ENCODE measurements around the gene NPAS3.

NPAS3 gene

DNA sequence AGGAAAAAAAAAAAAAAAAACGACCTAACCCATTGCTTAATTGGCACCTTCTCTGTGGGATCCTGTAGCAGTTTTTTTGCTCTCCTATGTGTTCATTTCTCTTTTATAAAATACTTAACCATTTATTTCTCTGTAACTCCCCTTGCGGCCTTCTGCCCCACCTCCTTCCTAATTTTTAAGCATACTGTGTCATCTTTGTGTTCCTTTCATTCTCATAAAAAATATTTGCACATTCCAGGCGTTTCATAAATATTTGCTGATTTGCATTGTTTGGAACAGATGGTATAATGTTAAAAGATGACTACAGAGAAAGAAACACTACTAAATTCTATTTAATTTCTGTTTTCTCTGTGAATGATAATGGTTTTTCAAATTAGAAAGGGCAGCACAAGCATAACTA is 77.9 kb downstream of the NPAS3 start:
- no peak for DNase-seq (ENCODE audit: low read depth)

DNA sequence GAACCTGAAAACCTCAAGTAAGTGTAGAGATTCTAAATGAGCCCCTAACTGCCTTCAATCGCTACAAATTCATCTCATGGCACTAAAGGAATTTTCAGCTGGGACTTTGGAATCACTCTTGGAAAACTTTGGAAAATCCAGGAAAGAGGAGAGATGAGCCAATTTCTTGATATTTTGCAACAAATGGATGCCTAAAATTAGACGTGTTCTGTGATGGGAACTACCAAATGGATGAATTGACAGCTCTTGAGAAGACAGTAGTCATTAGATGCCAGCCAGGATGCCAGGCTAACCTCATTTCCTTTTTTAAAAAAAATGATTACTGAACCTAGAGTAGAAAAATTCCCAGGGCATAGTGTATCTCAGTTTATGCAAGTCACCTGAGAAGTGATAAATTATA is 78.3 kb downstream of the NPAS3 start:
- no peak for DNase-seq (ENCODE audit: low read depth)

DNA sequence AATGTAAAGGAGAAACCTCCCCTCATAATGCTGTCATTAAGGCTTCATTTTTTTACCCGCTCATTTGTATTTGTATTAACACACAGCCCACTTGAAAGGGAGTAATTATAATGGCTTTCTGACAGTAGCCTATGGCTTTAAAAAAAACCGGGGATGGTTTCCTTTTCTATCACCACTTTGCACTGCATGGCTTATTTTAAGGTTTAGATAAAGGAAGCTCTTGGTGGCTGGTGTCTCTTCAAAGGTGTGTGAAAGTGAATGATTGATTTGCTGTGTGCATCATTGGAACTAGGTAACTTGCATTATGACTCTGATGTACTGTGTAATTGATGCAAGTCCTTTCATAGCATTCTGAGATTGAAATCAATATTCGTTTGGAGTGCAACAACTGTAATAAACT is 80.7 kb downstream of the NPAS3 start:
- no peak for DNase-seq (ENCODE audit: low read depth)

DNA sequence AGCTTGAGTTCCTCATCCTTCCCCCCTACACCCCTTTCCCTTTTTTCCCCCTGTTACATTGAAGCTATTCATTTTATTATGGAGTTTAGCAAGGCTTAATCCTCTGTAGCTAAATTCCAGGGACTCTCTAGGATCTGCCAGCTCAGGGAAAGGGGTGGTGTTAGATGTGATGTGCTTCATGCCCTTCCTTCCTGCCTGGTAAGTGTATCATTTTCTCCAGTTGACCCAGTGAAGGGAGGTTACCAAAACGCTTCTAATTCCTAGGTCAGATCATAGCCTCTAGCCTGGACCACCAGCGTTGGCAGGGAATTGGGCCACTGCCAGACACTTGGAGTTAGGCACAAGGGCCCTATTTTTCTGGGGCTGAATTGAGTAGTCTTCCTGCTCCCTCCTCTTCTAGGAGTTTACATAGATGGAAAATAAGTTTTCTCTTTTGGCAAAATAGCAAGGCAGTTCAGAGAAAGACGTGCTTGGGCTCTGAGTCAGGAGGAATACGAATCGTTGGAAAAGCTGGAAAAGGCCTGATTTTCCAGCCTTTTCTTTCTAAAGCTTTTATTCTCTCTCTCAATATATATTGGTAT is 88.3 kb downstream of the NPAS3 start:
- no peak for DNase-seq (ENCODE audit: low read depth)

DNA sequence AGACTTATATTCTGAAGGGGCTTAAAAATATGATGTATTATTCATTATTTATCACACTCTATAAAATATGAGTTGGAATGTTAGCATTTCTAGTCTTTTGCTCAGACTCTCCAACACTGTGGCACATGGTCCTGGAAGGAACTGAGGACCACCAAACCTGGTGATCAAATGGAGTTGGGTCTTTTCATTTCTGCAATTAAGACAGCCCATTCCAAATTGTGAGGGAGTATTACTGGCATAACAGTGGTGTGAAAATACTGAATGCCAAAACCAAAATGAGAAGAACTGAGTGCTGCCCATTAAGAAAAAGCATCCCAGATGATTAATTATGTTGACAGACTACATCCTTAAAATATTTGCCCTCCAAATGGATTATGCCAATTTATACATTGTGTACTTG is 90.8 kb downstream of the NPAS3 start:
- DNase-seq (ENCODE audit: low read depth) = no peak

DNA sequence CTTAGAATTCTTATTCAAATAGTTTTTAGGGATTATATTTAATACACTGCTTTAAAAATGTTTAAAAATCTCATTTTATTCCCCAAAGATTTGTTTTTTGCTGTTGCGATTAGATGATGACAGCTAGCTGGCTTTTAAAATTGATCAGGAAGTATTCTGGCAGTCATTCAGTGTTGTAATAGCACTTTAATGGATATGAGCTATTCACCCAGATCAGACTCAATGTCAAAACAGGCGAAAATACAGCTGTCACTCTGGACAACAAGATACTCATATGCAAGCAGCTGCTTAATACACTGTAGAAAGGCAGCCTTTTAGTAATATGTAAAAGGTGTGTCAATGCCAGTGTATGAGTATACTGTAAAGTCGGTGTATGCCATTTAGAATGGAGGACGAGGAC is 91.7 kb downstream of the NPAS3 start:
- no peak for DNase-seq (ENCODE audit: low read depth)

DNA sequence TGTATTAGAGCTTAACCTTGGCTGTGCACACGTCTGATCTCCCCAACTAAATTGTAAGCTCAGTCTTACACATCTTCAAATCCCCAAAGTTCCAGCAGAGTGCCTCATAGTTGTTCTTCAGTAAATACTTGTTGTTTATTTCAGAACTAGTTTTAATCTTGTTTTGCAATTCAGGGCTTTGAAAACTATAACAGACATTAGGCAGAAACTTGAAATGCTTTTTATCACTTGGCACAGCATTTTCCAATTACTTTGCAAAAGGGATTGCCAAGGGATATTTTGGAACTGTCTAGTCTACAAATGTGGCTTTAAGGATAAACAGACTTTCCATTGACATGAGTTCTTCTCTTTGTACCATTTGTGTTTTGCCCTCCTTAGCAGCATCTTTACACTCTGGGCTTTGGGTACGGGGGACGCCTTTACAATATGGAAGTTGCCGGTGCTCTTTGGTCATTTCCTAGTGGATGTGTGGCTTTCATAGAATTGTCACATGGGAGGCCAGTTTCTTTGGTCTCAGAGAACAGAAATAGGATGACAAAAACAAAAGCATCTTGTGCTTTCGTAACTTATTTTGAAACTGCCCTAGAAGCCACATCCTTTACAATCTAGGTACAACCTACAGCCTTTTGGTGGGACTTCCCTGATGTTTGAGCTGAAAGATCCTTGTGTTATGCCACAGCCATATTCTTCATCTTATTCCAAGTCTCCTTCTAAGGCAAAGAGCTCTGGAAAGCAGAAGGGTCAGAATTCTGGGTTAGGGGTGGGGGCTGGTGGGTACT is 96.9 kb downstream of the NPAS3 start:
- DNase-seq (ENCODE audit: low read depth) = no peak

DNA sequence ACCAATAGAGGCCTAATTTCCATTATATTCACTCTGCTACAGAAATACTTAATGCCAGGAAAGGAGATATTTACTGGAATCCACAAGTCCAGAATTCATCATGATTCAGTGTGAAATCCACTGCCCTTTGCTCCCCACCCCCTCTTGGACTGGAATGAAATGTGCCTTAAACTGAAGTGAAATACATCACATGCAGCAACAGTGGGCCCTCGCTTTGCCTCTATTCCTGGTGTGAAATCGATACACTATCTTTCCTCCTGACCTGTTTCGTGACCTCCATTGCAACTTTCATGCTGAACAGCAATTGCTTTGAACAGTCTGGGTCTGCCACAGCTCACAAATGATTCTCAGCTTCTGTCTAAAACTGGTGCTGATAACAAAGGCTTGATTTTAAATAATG is 100.6 kb downstream of the NPAS3 start:
- no peak for DNase-seq (ENCODE audit: low read depth)

DNA sequence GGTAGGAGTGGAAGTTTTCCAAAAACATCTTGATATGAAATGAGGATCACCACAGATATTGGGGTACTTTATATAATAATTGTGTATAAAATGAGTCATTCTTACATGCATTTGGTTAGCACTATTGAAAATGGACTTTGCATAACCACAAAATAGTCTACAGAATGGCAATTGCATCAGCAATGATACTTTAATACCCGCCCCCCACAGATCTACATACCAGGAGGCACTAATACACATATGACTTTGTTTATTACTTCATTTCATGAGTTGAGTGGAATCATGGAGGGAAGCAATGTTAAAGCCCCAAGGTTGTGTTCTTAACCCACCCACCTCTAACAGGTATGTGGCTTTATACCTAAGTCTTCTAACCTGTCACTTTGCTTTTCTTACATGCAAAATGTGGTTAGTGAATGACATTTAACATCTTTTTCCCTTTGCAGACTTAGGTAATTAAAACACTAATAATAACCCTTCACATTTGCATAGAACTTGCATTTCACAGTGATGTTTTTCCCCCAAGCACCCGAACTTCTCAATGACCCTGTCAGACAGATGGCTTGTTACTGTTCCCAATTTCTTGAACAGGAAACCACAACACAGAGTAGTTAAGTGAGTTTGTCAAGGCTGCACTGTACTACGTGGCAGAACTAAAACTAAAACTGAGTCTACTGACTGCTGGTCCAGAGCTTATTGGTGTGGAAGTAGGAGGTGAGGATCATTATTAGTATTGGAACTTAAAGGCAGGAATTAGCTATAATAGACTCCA is 101.9 kb downstream of the NPAS3 start:
- DNase-seq (ENCODE audit: low read depth) = no peak

DNA sequence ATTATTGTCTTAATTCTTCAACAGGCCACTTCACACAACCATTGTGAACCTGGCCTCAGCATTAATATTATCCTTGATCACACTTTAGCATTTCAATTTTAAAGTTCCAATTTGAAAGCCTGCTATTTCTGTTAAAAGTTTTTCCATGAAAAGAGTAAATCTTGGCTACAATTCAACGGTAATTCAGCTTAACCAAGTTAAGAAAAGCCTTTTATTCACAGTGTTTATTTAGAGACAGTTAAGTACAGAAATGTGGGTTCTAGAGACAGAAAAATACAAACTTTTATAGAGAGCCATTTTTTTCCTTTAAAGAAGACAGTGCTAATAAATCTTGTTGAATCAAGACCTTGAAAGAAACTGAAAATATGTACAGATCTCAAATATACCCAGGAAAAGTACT is 103.9 kb downstream of the NPAS3 start:
- no peak for DNase-seq (ENCODE audit: low read depth)

DNA sequence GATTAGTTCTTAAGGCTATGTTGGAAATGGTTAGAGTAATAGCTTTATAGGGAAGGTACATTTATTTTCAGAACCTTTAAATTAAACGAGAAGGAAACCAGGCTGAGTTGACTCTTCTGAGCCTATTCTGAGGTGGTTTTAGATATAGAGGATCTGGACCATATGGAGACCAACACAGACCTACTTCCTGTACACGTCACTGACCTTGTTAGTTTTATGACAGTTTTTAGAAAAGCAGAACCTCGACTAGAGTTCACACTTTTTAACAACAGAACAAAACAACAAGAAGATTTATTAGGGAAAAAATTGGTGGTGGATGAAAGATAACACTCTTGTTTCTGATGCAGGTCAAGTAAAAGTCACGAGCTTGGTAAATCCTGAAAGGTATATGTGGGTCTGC is 107.1 kb downstream of the NPAS3 start:
- DNase-seq (ENCODE audit: low read depth) = no peak

DNA sequence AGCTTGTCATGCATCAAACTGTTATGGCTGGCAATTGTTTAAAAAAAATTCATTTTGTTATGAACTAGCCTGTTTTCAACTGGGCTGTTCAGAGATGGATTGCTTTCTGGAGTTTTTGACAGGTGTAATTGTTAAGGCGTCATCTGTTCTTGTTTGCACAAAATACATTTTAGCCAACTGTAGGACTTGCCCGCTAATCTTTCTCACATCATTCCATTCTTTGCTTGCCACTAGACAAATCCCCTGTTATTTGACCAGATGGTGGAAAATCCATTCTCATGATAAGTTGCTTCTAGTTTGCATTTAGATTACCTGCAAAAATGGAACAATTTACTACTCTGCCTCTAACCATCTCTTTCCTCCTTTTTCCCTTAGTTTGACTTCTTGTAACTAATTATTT is 114.3 kb downstream of the NPAS3 start:
- no peak for DNase-seq (ENCODE audit: low read depth)

DNA sequence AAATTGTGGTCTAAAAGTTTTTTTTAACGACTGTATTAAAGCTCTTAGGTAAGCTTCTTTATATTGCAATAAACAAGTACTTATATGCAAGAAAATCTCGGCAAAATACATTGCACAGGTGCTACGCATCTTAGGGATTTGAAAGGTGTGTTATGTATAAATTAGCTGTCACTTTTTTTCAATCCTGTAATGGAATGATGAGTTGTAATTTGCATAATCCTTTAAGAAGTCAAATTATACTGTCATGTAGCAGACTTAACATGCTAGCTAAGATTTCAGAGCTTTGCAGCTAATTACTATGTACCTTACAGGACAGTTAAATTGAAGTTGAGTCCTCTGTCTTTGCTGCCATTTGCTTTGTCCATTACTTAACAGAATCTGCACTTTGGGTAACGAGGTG is 117.5 kb downstream of the NPAS3 start:
- no peak for DNase-seq (ENCODE audit: low read depth)

DNA sequence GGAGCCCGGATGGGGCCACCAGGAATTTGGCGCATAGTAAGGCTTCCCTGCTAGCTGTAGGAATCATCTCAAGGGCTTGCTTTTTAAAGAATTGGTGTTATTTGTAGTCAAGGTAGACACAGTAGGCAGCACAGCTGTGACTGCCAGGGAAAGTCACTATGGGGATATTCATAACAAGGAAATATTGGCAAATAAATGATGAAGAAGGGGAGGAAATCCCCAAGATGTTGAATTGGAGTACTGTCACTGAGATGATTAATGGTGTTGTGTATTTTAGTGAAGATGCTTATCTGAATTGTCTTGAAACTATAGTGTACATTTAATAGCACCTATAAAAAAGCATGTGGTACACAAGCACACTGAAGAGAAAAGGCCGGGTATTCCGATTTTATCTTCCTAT is 118.9 kb downstream of the NPAS3 start:
- no peak for DNase-seq (ENCODE audit: low read depth)

DNA sequence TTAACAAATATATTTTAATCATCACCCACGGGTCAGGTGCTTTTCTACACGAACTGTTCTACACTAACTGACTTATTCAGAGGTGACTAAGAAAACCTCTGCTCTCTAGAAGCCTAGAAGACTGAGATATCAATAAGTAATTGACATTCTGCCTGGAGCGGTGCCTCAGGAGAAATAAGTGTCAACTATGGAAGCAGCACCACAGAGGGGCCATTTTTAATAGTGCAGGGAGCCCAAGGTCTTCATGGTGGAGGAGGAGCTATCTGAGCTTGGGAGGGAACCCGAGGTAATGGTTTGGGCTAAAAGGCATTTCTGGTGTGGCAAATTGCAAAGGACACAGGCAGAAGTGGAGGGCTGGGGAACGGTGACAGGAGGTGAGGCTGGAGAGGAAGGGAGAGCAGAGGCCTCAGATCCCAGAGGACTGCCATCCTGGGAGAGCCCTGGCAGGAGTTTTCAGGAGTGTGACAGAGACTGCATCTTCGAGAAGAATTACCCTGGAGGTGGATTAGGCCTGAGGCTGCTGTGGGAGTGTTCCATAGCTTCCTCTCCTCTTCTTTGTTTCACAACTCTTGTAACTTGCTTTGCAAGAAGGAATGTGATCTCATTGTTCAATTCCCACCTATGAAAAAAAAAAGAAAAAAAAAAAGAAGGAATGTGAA is 123.1 kb downstream of the NPAS3 start:
- no peak for DNase-seq (ENCODE audit: low read depth)

DNA sequence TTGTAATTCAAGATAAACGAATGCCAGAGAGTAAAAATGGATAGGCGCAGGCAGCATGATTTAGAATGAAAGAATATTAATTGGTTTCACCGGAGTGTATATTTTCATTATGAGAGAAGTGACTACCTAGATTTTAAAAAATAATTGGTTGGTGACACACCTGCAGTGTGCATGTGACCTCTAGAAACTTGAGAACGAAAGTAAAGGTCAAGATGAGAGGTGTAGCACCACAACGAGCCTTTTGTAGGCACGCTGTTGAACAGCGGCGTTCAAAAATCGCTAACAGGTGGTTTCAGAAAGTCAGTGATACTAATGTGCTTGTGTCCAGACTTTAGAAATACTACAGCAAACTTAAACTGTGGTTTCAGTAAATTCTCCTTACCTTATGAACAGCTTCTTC is 123.8 kb downstream of the NPAS3 start:
- DNase-seq (ENCODE audit: low read depth) = no peak

DNA sequence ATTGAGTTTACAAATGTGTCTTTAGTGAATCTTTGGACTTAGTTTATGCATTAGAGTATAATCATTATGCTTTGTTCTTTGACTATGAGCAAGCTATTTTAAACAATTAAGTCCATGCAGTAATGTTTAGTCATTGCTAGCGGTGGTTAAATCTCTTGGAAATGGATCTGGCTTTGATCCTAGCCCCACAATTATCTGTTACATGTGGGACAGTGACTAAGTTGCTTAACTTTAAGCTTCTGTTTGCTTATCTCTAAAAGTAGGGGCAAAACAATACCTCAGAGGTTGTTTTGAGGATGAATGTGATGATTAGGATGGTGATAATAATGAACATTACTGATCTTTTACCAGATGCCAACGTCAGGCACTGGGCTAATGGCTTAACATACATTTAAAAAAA is 124.2 kb downstream of the NPAS3 start:
- no peak for DNase-seq (ENCODE audit: low read depth)

DNA sequence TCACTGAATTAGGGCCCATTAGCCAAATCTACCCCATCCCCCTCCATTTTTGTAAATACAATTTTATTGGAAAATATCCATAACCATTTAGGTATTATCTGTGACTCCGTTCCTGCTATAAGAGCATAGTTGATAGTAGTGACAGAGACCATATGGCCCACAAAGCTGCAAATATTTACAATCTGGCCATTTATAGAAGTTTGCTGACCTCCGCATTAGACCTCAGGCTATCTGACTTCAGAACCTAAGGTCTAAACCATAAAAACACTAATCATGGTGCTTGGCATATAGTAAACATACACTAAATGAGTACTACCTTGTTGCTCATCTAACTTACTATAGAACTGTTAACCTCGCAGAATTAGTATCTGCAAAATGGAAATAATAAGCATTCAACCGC is 124.8 kb downstream of the NPAS3 start:
- DNase-seq (ENCODE audit: low read depth) = no peak

DNA sequence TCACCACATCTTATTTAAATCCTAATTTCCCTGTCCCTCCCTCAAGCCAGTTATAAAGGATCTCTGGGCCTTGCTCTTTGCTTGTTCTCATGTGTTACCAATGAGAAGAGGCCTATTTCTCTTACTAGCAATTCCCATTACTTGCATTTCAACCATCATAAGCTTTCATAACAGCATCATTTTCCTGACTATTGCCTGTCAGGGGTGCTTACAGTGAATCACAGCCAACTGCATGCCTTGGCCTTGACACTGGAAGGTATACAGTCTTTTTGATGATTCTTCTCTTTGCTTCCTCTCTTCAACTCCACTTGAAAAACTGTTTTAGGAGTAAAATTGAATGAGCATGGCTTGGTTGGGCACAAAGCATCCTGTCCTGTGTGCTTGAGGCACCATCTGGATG is 127.0 kb downstream of the NPAS3 start:
- DNase-seq (ENCODE audit: low read depth) = no peak

DNA sequence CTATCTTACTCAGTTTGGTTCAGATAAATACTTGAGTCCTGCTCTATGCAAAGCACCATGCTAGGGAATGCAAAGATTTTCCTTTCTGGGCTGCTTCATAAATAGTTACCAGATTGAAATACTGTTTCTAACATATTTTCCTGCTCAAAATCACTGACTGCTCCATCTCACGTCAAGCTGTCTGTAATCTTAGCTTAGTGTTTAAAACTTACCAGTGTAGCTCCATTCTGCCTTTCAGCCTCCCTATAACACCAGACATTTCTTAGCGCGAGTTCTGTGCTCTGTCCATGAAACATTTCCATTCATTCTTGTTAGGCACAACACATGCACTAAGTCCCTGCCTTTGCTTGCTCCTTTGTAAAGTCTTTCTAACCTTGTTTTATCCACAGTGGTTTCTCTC is 129.4 kb downstream of the NPAS3 start:
- DNase-seq (ENCODE audit: low read depth) = no peak

DNA sequence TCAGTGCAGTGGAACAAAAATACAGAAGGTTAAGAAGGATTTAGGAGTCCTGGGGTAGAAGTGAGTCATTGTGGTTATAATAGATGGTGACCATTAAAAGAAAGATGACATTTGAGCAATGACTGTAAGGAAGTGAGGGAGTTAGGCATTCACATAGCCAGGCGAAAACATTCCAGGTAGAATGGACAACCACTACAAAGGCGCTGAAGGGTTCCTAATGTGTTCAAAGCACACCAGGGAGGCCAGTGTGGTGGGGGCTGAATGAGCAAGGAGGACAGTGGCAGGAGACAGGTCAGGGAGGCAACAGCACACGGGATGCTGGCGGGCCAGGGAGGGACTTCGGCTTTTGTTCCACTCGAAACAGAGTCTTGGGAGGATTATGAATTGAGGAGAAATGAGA is 129.9 kb downstream of the NPAS3 start:
- no peak for DNase-seq (ENCODE audit: low read depth)

DNA sequence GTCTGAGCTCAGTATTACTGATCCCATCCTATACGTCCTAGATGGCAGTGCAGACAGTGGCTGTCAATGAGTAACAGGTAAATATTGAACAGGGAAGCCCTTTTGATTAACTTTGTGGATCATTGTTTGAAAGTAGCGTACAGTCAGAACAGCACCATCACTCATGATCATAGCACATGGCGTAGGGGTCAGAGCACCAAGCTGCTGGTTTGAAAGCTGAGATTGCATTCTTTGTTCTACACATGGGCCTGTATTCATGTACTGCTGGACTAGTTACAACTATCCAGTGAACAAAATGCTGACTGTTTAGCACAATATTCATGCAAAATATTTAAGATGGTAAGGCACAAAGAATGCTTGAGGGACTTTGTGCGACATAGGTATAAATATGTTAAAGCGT is 131.8 kb downstream of the NPAS3 start:
- no peak for DNase-seq (ENCODE audit: low read depth)

DNA sequence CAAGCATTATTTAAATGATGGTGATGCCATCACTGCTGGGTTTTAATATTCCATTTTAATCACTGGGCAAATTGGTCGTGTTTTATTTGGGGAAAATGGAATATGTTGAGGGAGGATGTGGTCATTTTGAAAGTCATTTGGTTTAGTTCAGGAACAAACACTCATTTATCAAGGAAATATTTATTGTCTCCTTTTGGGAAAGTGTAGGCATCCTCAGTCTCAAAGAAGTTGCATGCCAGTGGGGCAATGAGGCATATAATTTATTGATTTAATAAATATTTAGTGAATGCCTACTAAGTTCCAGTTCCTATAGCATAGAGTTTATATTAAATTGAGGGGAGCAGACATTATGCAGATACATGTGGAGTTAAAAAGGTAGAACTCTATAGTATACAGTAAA is 134.3 kb downstream of the NPAS3 start:
- DNase-seq (ENCODE audit: low read depth) = no peak
